Neuronal stem cell (in vitro differentiated cells): ENCODE data around the gene COL19A1.
"Not testable (repeated sequence)": the region's sequence is repeated elsewhere in the genome, so short reads cannot be mapped to it uniquely, and the experiment has no call there.

Source experiments
- DNase-seq: peaks from one replicate; pipeline ENCODE4 v3.0.0-alpha.2; 2013; ENCODE audit warnings: low spot score
- H2AFZ ChIP-seq: one replicate; pipeline ENCODE4 v1.6.1; 2013; ENCODE audit warnings: mild to moderate bottlenecking, low read length, inconsistent platforms
- H2AK5ac ChIP-seq: 2 replicates; pipeline ENCODE4 v1.6.1; 2013; ENCODE audit warnings: low read depth, mild to moderate bottlenecking, inconsistent platforms, low read length, moderate library complexity, mixed read lengths
- H2BK120ac ChIP-seq: 2 replicates; pipeline ENCODE4 v1.6.1; 2013; ENCODE audit warnings: low read depth, mild to moderate bottlenecking, inconsistent platforms, low read length, moderate library complexity, mixed read lengths
- H2BK12ac ChIP-seq: one replicate; pipeline ENCODE4 v1.6.1; 2013; ENCODE audit warnings: low read length, inconsistent platforms
- H2BK15ac ChIP-seq: 2 replicates; pipeline ENCODE4 v1.6.1; 2013; ENCODE audit warnings: mild to moderate bottlenecking, low read length, inconsistent platforms, mixed read lengths
- H2BK5ac ChIP-seq: one replicate; pipeline ENCODE4 v1.6.1; 2013; ENCODE audit warnings: inconsistent platforms, mild to moderate bottlenecking, low read length, moderate library complexity
- H3K14ac ChIP-seq: one replicate; pipeline ENCODE4 v1.6.1; 2013; ENCODE audit warnings: low read length, inconsistent platforms
- H3K18ac ChIP-seq: 2 replicates; pipeline ENCODE4 v1.6.1; 2013; ENCODE audit warnings: low read length, inconsistent platforms
- H3K23ac ChIP-seq: 2 replicates; pipeline ENCODE4 v1.6.1; 2013; ENCODE audit warnings: low read depth, mild to moderate bottlenecking, mixed read lengths, low read length, inconsistent platforms; ENCODE audit not compliant: poor library complexity
- H3K27ac ChIP-seq: replicated peaks from 3 replicates; pipeline ENCODE4 v1.5.1; 2013; ENCODE audit warnings: low read length, inconsistent platforms
- H3K27me3 ChIP-seq, 3 experiments: 2 replicates each; pipeline ENCODE4 v1.6.1; 2013; ENCODE audit warnings: low read length in 3 of 3, mild to moderate bottlenecking in 2 of 3, inconsistent platforms in 1 of 3, low read depth in 1 of 3, mixed read lengths in 1 of 3, moderate library complexity in 1 of 3; ENCODE audit not compliant: control insufficient read depth in 3 of 3, insufficient read depth in 3 of 3
- H3K36me3 ChIP-seq, 2 donors: replicated peaks in 1 of 2; 2 replicates each; pipeline ENCODE4 v1.6.1; 2013; ENCODE audit warnings: low read length in 2 of 2; ENCODE audit not compliant: control insufficient read depth in 2 of 2, insufficient read depth in 2 of 2
- H3K4ac ChIP-seq: 2 replicates; pipeline ENCODE4 v1.6.1; 2013; ENCODE audit warnings: inconsistent platforms, mild to moderate bottlenecking, low read length, moderate library complexity
- H3K4me1 ChIP-seq, 2 donors: 1 replicate in 1 of 2; 2 replicates in 1 of 2; pipeline ENCODE4 v1.6.1; 2013; ENCODE audit warnings: low read length in 2 of 2, low read depth in 1 of 2; ENCODE audit not compliant: control insufficient read depth in 2 of 2, insufficient read depth in 1 of 2
- H3K4me2 ChIP-seq: one replicate; pipeline ENCODE4 v1.6.1; 2013; ENCODE audit warnings: mild to moderate bottlenecking, low read length, inconsistent platforms; ENCODE audit not compliant: insufficient read depth, poor library complexity, severe bottlenecking
- H3K4me3 ChIP-seq, 2 donors: 2 replicates each; pipeline ENCODE4 v1.5.1; 2013; ENCODE audit warnings: low read length in 2 of 2, mild to moderate bottlenecking in 2 of 2, inconsistent platforms in 1 of 2, moderate library complexity in 1 of 2
- H3K79me1 ChIP-seq: one replicate; pipeline ENCODE4 v1.6.1; 2013; ENCODE audit warnings: low read depth, mild to moderate bottlenecking, inconsistent platforms, low read length, moderate library complexity
- H3K9ac ChIP-seq: one replicate; pipeline ENCODE4 v1.6.1; 2013; ENCODE audit warnings: mild to moderate bottlenecking, low read depth, low read length, inconsistent platforms; ENCODE audit not compliant: poor library complexity
- H3K9me3 ChIP-seq, 2 donors: replicated peaks in 1 of 2; 2 replicates each; pipeline versions ENCODE3 to v1.6.1; 2013; ENCODE audit warnings: low read length in 2 of 2, mild to moderate bottlenecking in 2 of 2, inconsistent platforms in 1 of 2, low read depth in 1 of 2, mixed read lengths in 1 of 2, moderate library complexity in 1 of 2; ENCODE audit not compliant: control insufficient read depth in 2 of 2, insufficient read depth in 1 of 2
- H4K8ac ChIP-seq: one replicate; pipeline ENCODE4 v1.6.1; 2013; ENCODE audit warnings: low read depth, mild to moderate bottlenecking, inconsistent platforms, low read length, moderate library complexity
- H4K91ac ChIP-seq: one replicate; pipeline ENCODE4 v1.6.1; 2013; ENCODE audit warnings: low read length, low read depth, mild to moderate bottlenecking, inconsistent platforms; ENCODE audit not compliant: poor library complexity
- WGBS, 2 donors: extraction: QIAGEN DNeasy Blood & Tissue Kit; methylation state at CpG; one replicate each; pipeline ENCODE4 v1.1.7; 2013; ENCODE audit warnings: missing lambda C conversion rate in 2 of 2, mixed read lengths in 1 of 2; ENCODE audit not compliant: insufficient read length in 2 of 2, insufficient replicate concordance in 1 of 2; ENCODE audit errors: extremely low coverage in 2 of 2; 5-methylcytosine and 5-hydroxymethylcytosine counted together

Gene COL19A1

GRCh38 chr6:69888482-69889233 is 22.3 kb downstream of the COL19A1 start:
- H3K9ac ChIP-seq = no peak overlapping the region
- DNase-seq = no peak

GRCh38 chr6:69889234-69889974 is 23.0 kb downstream of the COL19A1 start:
- not testable (repeated sequence) for H3K18ac ChIP-seq, DNase-seq, H2AFZ ChIP-seq, H3K4me3 ChIP-seq, H4K8ac ChIP-seq, H3K4ac ChIP-seq, H2BK15ac ChIP-seq, H3K14ac ChIP-seq, H2AK5ac ChIP-seq, H3K27me3 ChIP-seq, H3K9ac ChIP-seq, H2BK12ac ChIP-seq, H3K27ac ChIP-seq, H3K23ac ChIP-seq, H3K9me3 ChIP-seq, H2BK5ac ChIP-seq, H3K4me2 ChIP-seq, H4K91ac ChIP-seq, H2BK120ac ChIP-seq, H3K36me3 ChIP-seq, H3K79me1 ChIP-seq, H3K4me1 ChIP-seq
- no CpG with 5 or more reads among the region's 9 CpGs for WGBS, 2 donors

More at GRCh38 chr6:69888482-69889233, 22.3 kb downstream of the COL19A1 start:
- H3K4me1 ChIP-seq = no peaks in the 10 kb centered on the region
- no peak overlapping the region for H2BK12ac ChIP-seq
- no peak overlapping the region for H2BK5ac ChIP-seq
- no peak overlapping the region for H3K14ac ChIP-seq
- no peak overlapping the region for H3K27ac ChIP-seq
- no peak overlapping the region for H3K18ac ChIP-seq
- no peak overlapping the region for H4K8ac ChIP-seq
- H2BK15ac ChIP-seq = no peak overlapping the region
- H2AK5ac ChIP-seq = no peak overlapping the region
- no peak overlapping the region for H3K23ac ChIP-seq
- no peak overlapping the region for H3K4me2 ChIP-seq
- no peak overlapping the region for H4K91ac ChIP-seq
- no peak overlapping the region for H3K4ac ChIP-seq
- no peak overlapping the region for H3K4me3 ChIP-seq
- no peaks in the 10 kb centered on the region for H3K27me3 ChIP-seq
- H2BK120ac ChIP-seq = no peak overlapping the region
- no peaks in the 10 kb centered on the region for H3K9me3 ChIP-seq
- H2AFZ ChIP-seq = no peak overlapping the region
- H3K36me3 ChIP-seq = no peaks in the 10 kb centered on the region
- no peaks in the 10 kb centered on the region for H3K79me1 ChIP-seq
- WGBS, 2 donors = no CpG with 5 or more reads among the region's 6 CpGs

DNA sequence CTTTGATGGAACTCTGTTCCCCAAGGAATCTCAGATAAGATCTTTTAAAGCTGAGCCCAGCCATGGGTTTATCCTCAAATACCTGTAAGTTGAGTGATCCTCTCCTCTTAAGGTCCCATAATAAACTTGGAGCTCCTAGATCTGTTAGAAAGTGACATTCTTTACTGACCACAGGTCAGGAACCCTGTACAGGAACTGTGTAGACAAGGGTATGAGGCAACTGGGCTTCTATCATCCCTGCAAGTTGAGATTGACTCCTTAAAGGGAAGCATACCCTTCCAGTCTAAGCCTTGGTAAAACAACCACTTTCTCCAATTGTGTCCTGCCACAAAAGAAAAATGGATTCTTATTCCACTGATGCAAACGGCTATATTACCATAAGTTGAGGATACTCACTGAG is 26.2 kb downstream of the COL19A1 start:
- not testable (repeated sequence) for H3K14ac ChIP-seq, H2BK5ac ChIP-seq, H2AFZ ChIP-seq, H3K27me3 ChIP-seq, H3K23ac ChIP-seq, H4K91ac ChIP-seq, H3K4ac ChIP-seq, H3K27ac ChIP-seq, H4K8ac ChIP-seq, H3K4me3 ChIP-seq, H2BK120ac ChIP-seq, H3K79me1 ChIP-seq, H2AK5ac ChIP-seq, H3K4me1 ChIP-seq, H3K9ac ChIP-seq, H3K9me3 ChIP-seq, H3K36me3 ChIP-seq, H2BK15ac ChIP-seq, H3K18ac ChIP-seq, H2BK12ac ChIP-seq, DNase-seq, H3K4me2 ChIP-seq
- no CpG with 5 or more reads among the region's 1 CpG for WGBS, 2 donors

DNA sequence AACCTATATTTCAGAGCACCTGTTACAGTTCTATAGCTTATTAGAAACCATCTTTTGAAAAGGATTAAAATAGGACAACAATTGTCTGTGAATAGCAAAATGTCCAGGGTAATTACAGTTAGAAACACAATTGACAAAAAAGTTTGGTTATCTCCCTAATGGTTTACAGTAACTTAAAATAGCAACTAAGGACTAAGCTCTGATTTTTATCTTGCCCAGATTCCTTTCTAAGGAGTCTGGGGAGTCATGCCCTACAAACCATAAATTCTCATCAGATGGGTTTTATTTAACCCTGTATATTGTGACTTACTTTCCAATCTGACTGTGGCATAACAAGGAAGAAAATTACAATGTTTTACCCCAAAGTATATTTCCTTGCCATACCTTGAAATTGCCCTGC is 26.9 kb downstream of the COL19A1 start:
- H3K4me3 ChIP-seq, H3K14ac ChIP-seq, H3K27ac ChIP-seq, H4K91ac ChIP-seq, H4K8ac ChIP-seq, H3K36me3 ChIP-seq, H2BK120ac ChIP-seq, H3K4me1 ChIP-seq, H3K23ac ChIP-seq, H3K27me3 ChIP-seq, H3K9me3 ChIP-seq, H2AFZ ChIP-seq, H3K79me1 ChIP-seq, H3K4me2 ChIP-seq, H2AK5ac ChIP-seq, H2BK5ac ChIP-seq, DNase-seq, H2BK12ac ChIP-seq, H3K4ac ChIP-seq, H3K18ac ChIP-seq, H3K9ac ChIP-seq, H2BK15ac ChIP-seq: not testable (repeated sequence)
